HTR-8/SVneo (cell line): ENCODE results near the gene ADCY3.
A peak's percentile ranks its signal among the peaks of the same experiment; 100 is the strongest.

Experiments
- DNase-seq: peaks from one replicate; pipeline ENCODE4 v3.0.0; 2011; ENCODE audit warnings: low spot score, mixed read lengths; ENCODE audit not compliant: insufficient read length
- FAIRE-seq: peaks from 2 replicates; lab custom pipeline; 2011; peaks lifted over from hg19 to GRCh38; lab: Jason Lieb, UNC

Gene ADCY3

DNA sequence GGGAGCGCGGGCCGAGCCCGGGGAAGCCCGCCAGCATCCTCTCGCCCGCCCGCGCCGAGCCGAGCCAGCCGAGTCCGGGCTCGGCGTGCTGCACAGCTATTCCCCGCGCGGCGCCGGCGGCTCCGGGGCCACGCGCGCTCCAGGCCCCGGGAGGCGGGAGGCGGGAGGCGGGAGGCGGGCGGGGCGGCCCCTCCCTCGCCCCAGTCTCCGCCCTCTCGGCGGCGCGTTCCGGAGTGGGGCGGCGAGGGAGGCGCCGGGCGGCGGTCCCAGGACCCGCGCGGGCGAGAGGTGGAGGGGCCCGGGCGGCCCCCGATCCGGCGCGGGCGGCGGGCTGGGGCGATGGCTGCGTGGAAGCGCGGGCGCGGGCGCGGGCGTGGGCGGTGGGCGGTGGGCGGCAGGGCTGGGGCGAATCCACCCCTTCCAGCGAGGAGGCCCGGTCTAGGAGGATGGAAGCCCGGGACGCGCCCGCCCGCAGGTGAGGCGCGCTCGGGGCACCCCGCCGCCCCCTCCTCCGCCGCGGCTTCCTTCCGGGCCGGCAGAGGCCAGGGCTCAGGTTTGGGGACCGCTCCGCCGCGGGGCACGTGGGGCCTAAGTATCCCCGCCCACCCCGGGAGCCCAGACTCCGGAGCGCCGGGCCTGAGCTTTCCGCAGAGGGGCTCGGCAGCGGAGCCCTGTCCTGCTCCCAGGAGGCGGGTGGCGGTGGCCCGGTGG, at the start of gene ADCY3:
TSS of gene ADCY3 (minus strand) at position 140 of the 711 bp plus-strand sequence. CDS start 1,250 bp downstream, outside the sequence.
- FAIRE-seq (peak; percentile 60), DNase-seq (peak; percentile 59)

DNA sequence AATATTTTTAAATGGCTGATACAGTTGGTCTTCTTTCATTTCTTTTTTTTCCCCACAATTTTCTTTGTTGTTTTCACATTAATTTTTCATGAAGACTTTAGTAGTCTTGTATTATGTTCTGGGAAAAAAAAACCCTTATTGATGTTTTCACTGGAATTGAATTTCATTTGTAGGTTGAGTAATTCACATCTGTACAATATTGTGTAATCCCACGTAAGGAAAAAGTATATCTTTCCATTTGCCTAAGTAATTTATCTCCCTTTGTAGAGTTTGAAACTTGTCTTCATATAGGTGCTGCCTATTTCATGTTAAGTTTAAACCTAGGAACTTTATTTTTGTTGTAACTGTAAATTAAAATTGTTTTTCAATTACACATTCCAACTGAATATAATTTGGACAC, 49.7 kb upstream of the ADCY3 start:
- DNase-seq, result no peak
- no peak for FAIRE-seq

DNA sequence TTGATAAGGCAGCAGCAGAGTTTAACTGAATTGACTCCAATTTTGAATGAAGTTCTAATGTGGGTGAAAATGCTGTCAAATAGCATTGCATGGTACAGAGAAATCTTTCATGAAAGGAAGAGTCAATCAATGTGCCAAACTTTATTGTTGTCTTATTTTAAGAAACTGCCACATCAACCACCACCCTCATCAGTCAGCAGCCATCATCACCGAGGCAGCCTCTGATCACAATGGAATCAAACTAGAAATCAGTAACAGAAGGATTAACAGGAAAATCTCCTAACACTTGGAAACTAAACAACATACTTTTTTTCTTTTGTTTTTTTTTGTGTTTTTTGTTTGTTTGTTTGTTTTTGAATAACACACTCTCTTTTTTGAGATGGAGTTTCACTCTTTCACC, 41.9 kb upstream of the ADCY3 start:
- DNase-seq (no peak), FAIRE-seq (no peak)

DNA sequence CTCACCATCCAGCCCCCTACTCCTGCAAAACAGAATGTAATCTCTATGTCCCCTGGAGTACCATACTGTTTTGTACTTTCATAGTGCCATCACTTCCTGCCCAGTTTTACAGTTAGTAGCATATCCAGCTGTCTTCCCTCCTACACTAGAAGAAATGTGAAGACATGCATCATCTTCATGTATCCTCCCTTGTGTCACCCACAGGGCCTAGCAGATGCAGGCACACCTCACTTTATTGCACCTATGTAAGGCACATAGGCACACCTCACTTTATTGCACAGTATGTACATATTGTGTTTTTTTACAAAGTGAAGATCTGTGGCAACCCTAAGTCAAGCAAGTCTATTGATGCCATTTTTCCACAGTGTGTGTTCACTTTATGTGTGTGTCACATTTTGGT, 39.7 kb upstream of the ADCY3 start:
- DNase-seq (no peak), FAIRE-seq (peak; percentile 84)

DNA sequence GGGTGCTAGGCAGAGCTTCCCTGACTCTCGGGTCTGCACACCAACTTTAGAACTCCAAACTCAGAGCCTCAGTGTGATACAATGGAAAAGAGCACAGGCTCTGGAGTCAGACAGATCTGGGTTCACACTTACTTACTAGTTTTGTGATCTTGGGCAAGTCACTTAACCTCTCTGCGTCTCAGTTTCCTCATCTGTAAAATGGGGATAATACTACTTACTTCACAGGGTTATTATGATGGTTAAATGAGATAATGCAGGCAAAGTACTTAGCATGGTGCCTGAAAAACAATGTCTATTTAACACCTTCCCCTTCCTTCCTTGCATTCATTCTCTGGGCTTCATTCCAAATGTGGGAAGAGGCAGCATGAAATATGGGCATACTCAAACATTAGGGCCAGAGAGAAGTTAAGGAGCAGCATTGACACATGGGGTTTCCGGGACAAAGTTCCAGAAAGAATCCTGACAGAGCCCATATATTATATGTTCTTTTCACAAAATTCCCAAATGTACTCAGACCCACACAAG, 38.4 kb upstream of the ADCY3 start:
- FAIRE-seq, result no peak

DNA sequence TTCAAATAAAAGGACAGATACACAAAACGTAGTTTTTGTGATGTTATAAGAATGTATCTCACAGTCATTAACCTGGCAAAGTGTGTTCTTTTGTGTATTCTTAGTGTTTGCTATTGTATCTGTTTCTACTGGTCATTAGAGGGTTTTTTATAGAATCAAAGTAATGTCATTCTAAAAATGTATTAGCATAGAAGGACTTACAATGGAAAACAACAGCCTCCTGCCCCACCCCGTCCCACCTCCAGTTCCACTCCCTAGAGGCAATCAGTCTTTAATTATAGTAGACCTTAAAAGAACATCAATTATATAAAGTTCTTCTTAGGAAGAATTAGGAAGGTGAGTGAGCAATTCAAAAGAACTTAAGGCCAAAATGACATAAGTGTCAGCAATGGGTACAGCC, 37.9 kb upstream of the ADCY3 start:
- no peak for DNase-seq
- no peak for FAIRE-seq

More for the DNA sequence above, 38.4 kb upstream of the ADCY3 start:
- no peak for DNase-seq

DNA sequence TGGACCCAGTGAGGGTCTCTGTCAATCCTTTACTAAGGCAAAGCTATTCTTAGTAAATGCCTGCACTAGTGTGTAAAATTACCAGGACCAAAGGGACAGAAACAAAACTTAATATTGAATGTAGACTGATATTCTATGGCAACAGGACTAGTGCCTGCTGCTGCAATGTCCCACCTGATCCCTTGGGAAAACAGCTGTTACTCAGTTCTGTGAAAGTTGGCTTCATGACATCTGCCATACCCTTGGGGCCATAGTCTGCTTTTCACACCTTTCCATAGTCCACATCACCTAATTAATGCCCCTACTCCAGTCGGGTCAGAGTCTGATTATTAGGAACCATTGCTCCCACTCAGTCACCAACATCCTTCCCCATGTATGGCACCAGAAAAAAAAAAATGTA, 37.2 kb upstream of the ADCY3 start:
- no peak for FAIRE-seq
- DNase-seq, result no peak

DNA sequence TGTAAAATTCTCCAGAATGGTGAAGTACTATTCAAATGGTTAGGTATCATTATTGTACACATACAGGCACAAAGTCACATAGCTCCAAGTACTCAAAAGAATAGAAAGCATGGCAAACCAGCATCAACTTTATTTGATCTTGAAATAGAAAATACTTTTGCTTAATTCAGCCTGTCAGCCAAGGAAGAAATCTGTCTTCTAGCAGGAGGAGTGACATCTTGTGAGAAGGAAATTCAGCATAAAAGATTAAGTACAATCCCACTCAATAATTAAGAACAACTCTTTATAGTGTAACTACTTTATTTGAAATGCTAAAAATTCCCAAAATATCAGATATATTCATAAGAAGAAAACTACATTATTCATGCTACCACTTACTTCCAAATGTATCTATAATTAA, 35.9 kb upstream of the ADCY3 start:
- DNase-seq (no peak), FAIRE-seq (no peak)

DNA sequence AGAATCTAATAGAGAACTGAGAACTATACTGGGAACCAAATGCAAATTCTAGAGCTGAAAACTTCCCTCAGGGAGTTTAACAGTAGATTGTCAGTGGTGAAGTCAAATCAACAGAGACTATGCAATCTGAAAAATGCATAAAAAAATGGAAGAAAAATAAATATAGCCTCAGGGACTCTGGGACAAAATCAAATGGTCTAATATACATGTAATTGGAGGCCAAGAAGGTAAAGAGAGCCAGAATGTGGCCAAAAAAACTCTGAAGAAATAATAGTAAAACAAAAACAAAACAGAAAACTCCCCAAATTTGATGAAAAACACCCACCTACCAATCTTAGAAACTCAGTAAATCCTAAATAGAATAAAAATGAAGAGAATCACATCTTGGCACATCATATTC, 35.2 kb upstream of the ADCY3 start:
- DNase-seq (no peak), FAIRE-seq (no peak)

DNA sequence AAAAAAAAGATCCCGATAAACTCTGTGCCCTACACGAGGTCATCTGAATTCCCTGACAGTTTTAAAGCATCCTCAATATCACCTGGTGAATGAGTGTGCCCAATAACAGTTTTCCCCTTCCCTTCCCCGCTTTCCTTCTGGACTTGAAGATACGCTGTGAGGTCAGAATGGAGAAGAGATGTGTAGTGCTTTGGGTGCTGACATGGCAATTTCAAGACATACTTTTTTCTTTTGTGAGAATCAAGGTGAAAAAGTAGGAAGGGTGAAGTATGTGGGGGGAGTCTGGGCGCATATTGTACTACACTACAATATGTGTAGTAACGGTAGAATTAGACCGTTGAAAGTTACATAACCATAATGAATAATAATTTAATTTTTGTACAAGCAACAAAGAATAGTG, 30.1 kb upstream of the ADCY3 start:
- FAIRE-seq, result no peak

DNA sequence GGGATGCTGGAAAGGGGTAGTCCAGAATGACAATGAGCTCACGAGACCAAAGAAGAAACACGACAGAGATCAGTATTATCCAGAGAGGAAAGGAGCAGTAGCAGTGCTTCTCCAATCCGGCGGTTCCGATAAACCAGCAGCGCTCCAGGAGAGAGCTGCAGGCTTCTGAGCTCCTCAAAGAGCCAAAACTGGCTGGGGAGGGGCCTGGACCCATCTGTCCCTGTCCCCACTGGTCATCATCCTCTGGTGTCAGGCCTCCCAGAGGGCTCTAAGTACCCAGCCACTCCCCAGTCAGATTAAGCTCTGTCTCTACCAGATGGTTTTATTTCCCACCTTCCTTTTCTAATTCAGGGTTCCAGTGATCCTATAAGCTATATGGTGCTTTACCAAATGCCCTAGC, 28.5 kb upstream of the ADCY3 start:
- no peak for DNase-seq
- no peak for FAIRE-seq

More for the DNA sequence above, 30.1 kb upstream of the ADCY3 start:
- DNase-seq, result no peak

DNA sequence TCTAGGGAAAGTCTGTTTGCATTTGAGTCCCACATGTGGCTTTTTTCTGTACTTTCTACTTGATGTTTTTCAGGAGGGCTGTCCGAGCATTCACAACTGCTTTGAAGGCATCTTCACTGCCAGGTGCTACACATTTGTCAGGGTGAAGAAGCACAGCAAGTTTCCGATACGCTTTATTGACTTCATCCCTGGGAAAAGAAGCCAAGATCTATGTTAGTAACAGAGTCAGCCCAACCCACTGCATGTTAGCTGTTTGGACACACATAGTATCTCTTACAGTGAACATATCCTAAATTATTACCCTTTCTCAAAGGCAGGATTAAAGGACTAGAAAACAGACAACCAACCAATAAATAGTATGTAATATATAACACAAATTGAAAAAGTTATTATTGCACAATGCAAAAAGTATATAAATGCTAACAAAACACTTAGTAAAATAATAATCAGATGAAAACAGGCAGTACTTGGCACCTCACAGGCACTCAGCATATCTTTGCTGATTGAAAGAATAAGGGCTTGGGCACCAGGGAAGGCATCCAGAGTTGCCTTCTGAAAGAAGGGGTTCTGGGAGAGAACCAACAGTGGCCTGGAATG, 27.6 kb upstream of the ADCY3 start:
- DNase-seq (no peak), FAIRE-seq (no peak)

DNA sequence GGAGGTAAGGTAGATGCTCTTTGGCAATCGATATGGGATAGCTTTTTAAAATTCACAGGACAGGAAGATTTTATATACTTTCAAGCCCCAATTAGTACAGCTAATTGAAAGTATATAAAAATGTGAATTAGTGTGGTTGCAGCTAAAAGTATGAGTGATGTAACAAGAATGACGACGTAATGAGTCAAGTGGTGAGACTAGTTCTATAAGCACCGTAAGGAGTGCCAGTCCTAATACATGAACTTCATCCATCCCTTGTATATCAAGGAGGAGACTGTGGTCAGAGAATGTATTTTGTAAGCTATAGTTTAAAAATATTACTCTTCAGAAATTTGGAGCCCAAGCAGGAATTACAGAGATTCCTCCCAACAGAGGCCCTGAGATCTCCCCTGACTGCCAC, 25.9 kb upstream of the ADCY3 start:
- FAIRE-seq (no peak), DNase-seq (no peak)

DNA sequence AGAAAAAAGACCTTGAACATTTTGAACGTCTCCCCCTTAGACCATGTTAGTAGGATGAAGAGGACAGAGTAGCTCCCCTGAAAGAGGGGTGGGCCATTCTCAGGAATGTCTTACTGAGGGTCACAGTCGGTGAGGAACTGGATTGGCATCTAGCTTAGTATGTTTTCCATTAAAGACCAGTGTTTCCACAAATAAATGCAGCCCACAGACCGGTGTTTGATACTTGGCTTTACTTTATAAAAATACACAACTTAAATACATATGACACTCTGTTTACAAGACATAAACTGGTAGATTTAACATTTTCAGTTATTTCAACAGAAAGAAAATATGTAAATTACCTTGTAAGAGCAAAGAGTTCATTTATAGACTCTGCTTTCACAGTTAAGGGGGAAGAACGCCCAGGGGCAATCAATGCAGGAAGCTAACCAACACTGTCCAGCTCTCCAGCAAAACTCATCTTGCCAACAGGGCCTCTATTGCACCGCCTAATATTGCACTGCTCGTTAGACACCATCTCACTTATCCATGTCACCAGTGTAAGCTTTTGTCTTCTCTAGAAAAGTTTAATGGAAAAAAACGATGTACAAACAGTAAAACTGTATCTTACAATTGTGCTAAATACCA, 23.5 kb upstream of the ADCY3 start:
- no peak for DNase-seq
- FAIRE-seq, result no peak

DNA sequence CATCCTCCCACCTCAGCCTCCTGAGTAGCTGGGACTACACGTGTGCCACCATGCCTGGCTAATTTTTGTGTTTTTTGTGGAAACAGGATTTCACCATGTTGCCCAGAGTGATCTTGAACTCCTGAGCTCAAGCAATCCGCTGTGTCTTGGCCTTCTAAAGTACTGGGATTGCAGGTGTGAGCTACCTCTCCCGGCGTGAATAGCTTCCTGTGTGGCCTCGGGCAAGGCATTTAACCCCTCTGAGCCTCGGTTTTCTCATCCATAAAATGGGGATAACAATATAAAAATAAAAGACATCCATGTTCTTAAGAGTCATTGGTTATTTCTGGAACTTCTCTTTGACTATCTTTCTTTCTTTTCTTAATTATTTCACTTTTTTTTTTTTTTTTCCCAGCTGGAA, 19.3 kb upstream of the ADCY3 start:
- FAIRE-seq, result no peak
- no peak for DNase-seq

DNA sequence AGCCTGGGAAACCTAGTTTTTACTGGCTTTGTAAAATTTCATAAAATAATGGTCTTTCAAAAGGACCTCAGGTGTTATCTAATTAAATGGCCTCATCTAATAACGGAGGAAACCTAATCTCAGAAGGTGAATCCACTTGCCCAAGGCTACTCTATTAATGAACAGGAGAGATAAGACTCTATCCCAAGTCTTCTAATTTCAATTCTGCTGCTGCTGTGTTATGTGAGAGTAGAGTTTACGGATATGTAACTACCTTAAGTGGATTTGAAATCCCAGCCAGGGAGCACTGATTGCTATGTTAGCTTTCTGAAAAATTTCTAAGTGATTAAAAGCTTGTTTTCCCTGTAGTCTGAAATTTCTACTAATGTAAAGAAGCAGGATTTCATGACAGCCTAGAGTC, 17.2 kb upstream of the ADCY3 start:
- DNase-seq (no peak), FAIRE-seq (no peak)

DNA sequence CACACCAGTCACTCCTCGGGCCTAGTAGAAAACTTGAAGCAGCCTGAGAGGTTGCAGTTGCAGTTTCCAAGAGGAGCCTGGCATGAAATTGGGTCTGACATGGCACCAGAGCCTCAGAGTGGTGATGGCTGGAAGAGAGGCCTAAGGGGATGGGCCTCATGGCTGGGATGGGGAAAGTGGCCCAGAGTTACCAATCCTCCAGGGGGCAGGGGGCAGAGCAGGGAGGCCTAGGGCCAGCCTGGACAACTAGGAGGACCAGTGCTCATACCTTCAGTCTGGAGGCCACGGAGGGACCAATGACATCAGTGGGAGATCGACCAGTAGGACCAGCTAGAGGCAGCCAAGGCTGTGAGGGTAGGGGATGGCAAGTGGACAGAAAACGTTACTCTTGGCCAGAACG, 15.1 kb upstream of the ADCY3 start:
- DNase-seq, result no peak
- no peak for FAIRE-seq

DNA sequence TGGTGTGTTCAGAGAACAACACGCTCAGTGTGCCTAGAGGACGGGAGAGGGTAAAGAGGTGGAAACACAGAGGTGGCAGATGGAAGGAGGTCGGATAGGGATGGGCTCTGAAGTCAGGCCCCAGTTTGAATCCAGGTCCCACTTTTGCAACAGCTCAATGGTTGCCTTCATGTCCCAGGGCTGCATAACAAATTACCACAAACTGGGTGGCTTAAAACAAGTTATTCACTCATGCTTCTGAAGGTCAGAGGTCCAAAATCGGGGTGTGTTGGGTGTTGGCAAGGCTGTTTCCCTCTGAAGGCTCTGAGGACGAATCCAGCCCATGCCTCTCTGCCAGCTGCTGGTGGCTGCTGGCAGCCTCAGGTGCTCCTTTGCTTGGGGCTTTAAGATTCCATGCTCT, 12.7 kb upstream of the ADCY3 start:
- FAIRE-seq (no peak), DNase-seq (no peak)

DNA sequence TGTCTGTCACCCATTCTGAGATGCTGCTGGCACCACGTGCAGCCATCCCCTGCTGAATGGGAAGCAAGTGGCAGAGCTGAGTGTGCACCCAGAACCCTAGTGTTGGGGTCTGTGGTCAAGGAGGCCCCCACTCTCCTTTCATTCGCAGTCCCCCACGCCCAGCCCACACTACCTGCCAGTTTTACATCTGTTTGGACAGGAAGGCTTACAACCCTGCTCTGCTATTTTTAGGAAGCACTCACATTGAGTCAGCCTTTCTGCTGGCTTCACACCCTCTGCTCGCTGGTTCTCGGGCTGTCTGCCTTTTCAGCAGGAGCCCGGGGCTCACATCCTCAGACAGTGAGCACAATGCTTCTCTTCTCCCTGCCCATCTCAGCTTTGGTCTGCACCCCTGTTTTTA, 10.7 kb upstream of the ADCY3 start:
- FAIRE-seq (no peak), DNase-seq (no peak)

DNA sequence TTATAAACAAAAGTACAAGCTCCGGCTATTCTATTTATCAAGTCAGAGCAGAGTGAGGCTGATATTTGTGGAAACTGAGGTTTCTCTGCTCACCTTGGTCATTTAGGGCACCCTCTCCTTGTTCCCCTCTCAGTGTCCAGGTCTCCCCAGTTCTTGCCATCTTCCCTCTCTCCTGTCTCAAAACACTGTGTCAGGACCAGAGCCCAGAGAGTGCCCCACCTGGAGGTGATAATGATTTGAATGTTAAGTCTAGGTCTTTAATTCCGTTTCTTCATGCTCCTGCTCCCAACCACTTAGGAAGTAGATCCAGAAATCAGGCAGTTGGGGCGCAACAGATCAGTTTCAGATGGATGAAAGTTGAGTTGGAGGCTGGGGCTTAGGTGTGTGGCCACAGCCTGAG, 9.2 kb upstream of the ADCY3 start:
- no peak for DNase-seq
- no peak for FAIRE-seq

DNA sequence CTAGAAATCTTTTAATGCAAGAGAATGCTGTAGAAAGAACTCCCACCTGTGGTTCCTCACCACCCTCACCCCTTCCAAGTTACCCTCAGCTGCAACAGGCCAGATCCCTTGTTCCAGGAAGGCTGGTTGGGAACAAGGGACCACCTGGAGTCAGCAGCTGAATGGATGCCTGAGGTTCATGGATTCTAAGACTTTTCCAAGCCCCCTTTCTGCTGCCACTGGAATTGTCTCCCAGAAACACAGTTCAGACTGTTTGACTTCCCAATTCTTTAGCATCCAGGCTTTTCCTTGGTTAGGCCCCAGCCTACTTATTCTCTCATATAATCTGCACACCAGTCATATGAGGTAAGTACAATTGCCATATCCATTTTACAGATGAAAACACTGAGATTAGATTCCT, 8.0 kb upstream of the ADCY3 start:
- FAIRE-seq, result no peak
- DNase-seq, result no peak
